B cell (primary cell): ENCODE data around the gene WDR70.

Source experiments
- EZH2 ChIP-seq: IDR thresholded peaks from 2 replicates; pipeline ENCODE4 v1.6.1; 2012; ENCODE audit warnings: borderline replicate concordance, low read depth, mild to moderate bottlenecking, moderate library complexity, low read length; ENCODE audit not compliant: insufficient read depth, poor library complexity, severe bottlenecking
- TF ChIP-seq, protein P1 (sequence below): fragments of 200-600 bp; IDR thresholded peaks from one replicate; pipeline ENCODE4 v1.8.0; 2022; ENCODE audit warnings: antibody characterized with exemption, mild to moderate bottlenecking

DNA sequence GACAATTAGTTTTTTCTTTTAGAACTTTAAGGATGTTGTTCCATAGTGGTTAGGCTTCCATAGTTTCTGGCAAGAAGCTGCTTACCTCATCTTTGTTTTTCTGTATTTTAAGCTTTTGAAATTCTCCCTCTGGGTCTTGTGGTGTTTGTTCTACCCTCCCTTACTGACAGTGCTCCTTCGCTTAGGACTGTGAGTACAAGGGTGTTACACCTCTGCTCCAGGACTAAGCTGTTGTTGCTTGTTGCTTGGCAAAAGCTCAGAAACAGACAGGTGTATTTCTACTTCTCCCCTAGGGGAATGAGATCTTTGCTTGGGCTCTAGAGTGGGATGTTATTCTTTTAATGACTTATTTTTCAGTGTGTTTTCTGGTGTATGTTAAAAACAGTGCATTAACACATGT lies 225.2 kb downstream of the WDR70 start:
- TF ChIP-seq, protein P1, sequence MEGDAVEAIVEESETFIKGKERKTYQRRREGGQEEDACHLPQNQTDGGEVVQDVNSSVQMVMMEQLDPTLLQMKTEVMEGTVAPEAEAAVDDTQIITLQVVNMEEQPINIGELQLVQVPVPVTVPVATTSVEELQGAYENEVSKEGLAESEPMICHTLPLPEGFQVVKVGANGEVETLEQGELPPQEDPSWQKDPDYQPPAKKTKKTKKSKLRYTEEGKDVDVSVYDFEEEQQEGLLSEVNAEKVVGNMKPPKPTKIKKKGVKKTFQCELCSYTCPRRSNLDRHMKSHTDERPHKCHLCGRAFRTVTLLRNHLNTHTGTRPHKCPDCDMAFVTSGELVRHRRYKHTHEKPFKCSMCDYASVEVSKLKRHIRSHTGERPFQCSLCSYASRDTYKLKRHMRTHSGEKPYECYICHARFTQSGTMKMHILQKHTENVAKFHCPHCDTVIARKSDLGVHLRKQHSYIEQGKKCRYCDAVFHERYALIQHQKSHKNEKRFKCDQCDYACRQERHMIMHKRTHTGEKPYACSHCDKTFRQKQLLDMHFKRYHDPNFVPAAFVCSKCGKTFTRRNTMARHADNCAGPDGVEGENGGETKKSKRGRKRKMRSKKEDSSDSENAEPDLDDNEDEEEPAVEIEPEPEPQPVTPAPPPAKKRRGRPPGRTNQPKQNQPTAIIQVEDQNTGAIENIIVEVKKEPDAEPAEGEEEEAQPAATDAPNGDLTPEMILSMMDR: no peak
- no peak for TF ChIP-seq EZH2
